H9 (cell line): ENCODE data around the gene PDHA2. TPM values are rescaled to one million over a fixed set of nuclear protein-coding genes. Genes with fewer than 3 reads are reported as not detected.

ENCODE experiments used
- DNase-seq: peaks from one replicate; pipeline ENCODE4 v3.0.0-alpha.2; 2017
- H2AFZ ChIP-seq: one replicate; pipeline ENCODE4 v1.6.1; 2013; ENCODE audit warnings: mild to moderate bottlenecking, low read length, control low read depth, moderate library complexity
- H2AK5ac ChIP-seq: 2 replicates; pipeline ENCODE4 v1.6.1; 2013; ENCODE audit warnings: low read length, control low read depth, mixed read lengths; ENCODE audit not compliant: insufficient read length
- H2BK120ac ChIP-seq: one replicate; pipeline ENCODE4 v1.6.1; 2013; ENCODE audit warnings: low read depth, mild to moderate bottlenecking, low read length, control low read depth, inconsistent platforms; ENCODE audit not compliant: poor library complexity, severe bottlenecking
- H2BK12ac ChIP-seq: 2 replicates; pipeline ENCODE4 v1.6.1; 2013; ENCODE audit warnings: low read length, control low read depth, mixed read lengths, low read depth; ENCODE audit not compliant: insufficient read length
- H2BK15ac ChIP-seq: 2 replicates; pipeline ENCODE4 v1.6.1; 2013; ENCODE audit warnings: low read depth, low read length, control low read depth
- H2BK20ac ChIP-seq: one replicate; pipeline ENCODE4 v1.6.1; 2013; ENCODE audit warnings: low read depth, mild to moderate bottlenecking, low read length, control low read depth, inconsistent platforms; ENCODE audit not compliant: poor library complexity, severe bottlenecking
- H2BK5ac ChIP-seq: 2 replicates; pipeline ENCODE4 v1.6.1; 2013; ENCODE audit warnings: low read length, control low read depth, mixed read lengths; ENCODE audit not compliant: insufficient read length
- H3K14ac ChIP-seq: 2 replicates; pipeline ENCODE4 v1.6.1; 2013; ENCODE audit warnings: low read length, control low read depth; ENCODE audit not compliant: insufficient read depth
- H3K18ac ChIP-seq: 2 replicates; pipeline ENCODE4 v1.6.1; 2013; ENCODE audit warnings: low read depth, mild to moderate bottlenecking, mixed read lengths, low read length, control low read depth; ENCODE audit not compliant: insufficient read length
- H3K23ac ChIP-seq: 2 replicates; pipeline ENCODE4 v1.6.1; 2013; ENCODE audit warnings: low read length, control low read depth, mixed read lengths, low read depth; ENCODE audit not compliant: insufficient read length
- H3K23me2 ChIP-seq: 2 replicates; pipeline ENCODE4 v1.6.1; 2013; ENCODE audit warnings: low read depth, mild to moderate bottlenecking, mixed read lengths, low read length, control low read depth; ENCODE audit not compliant: insufficient read length, poor library complexity, severe bottlenecking
- H3K27ac ChIP-seq: 2 replicates; pipeline ENCODE4 v1.5.1; 2013; ENCODE audit warnings: low read length, control low read depth, mixed read lengths, low read depth; ENCODE audit not compliant: insufficient read length
- H3K27me3 ChIP-seq: 2 replicates; pipeline ENCODE4 v1.6.1; 2013; ENCODE audit warnings: low read length, control low read depth, inconsistent platforms; ENCODE audit not compliant: insufficient read depth
- H3K4ac ChIP-seq: 2 replicates; pipeline ENCODE4 v1.6.1; 2013; ENCODE audit warnings: low read depth, mild to moderate bottlenecking, control low read depth, inconsistent platforms, low read length, moderate library complexity
- H3K4me1 ChIP-seq: 2 replicates; pipeline ENCODE4 v1.6.1; 2013; ENCODE audit warnings: low read length, control low read depth, inconsistent platforms; ENCODE audit not compliant: insufficient read depth
- H3K4me2 ChIP-seq: 2 replicates; pipeline ENCODE4 v1.6.1; 2013; ENCODE audit warnings: low read length, control low read depth, mixed read lengths; ENCODE audit not compliant: insufficient read length, insufficient read depth
- H3K56ac ChIP-seq: 2 replicates; pipeline ENCODE4 v1.6.1; 2013; ENCODE audit warnings: low read depth, mild to moderate bottlenecking, mixed read lengths, low read length, control low read depth; ENCODE audit not compliant: insufficient read length
- H3K79me1 ChIP-seq: 2 replicates; pipeline ENCODE4 v1.6.1; 2013; ENCODE audit warnings: low read depth, mild to moderate bottlenecking, moderate library complexity, low read length, control low read depth, inconsistent platforms; ENCODE audit not compliant: insufficient read depth, poor library complexity, severe bottlenecking
- H3K79me2 ChIP-seq: 2 replicates; pipeline ENCODE4 v1.6.1; 2013; ENCODE audit warnings: low read length, control low read depth, inconsistent platforms; ENCODE audit not compliant: insufficient read depth
- H3K9ac ChIP-seq: 2 replicates; pipeline ENCODE4 v1.6.1; 2013; ENCODE audit warnings: low read length, control low read depth, mixed read lengths; ENCODE audit not compliant: insufficient read length; ENCODE audit errors: extremely low read depth
- H3K9me3 ChIP-seq: one replicate; pipeline ENCODE4 v1.6.1; 2013; ENCODE audit warnings: low read depth, low read length, inconsistent platforms; ENCODE audit not compliant: control insufficient read depth
- H3T11ph ChIP-seq: one replicate; pipeline ENCODE4 v1.6.1; 2013; ENCODE audit warnings: mild to moderate bottlenecking, low read length, control low read depth, inconsistent platforms
- H4K20me1 ChIP-seq: one replicate; pipeline ENCODE4 v1.6.1; 2013; ENCODE audit not compliant: control insufficient read depth, insufficient read length, insufficient read depth
- H4K5ac ChIP-seq: 2 replicates; pipeline ENCODE4 v1.6.1; 2013; ENCODE audit warnings: low read depth, mild to moderate bottlenecking, mixed read lengths, low read length, control low read depth; ENCODE audit not compliant: insufficient read length
- H4K8ac ChIP-seq: replicated peaks from 2 replicates; pipeline ENCODE4 v1.6.1; 2013; ENCODE audit warnings: low read length, control low read depth, mixed read lengths, low read depth; ENCODE audit not compliant: insufficient read length
- H4K91ac ChIP-seq: 2 replicates; pipeline ENCODE4 v1.6.1; 2013; ENCODE audit warnings: low read depth, mild to moderate bottlenecking, moderate library complexity, mixed read lengths, low read length, control low read depth; ENCODE audit not compliant: insufficient read length
- H3K27ac Mint-ChIP-seq, 3 experiments: 2 replicates in 2 of 3; 3 replicates in 1 of 3; pipeline ENCODE4 v1.8.0; 2020 to 2021; ENCODE audit warnings: mixed read lengths in 3 of 3, mild to moderate bottlenecking in 1 of 3, moderate library complexity in 1 of 3
- H3K27me3 Mint-ChIP-seq: 2 replicates; pipeline ENCODE4 v1.8.0; 2021; ENCODE audit warnings: low read depth, mild to moderate bottlenecking, moderate library complexity, mixed read lengths
- H3K36me3 Mint-ChIP-seq, 3 experiments: 2 replicates in 2 of 3; 3 replicates in 1 of 3; pipeline ENCODE4 v1.8.0; 2020 to 2021; ENCODE audit warnings: low read depth in 3 of 3, mixed read lengths in 3 of 3; ENCODE audit not compliant: insufficient read depth in 1 of 3
- H3K4me1 Mint-ChIP-seq, 2 experiments: 2 replicates each; pipeline ENCODE4 v1.8.0; 2020; ENCODE audit warnings: mixed read lengths in 2 of 2
- H3K4me3 Mint-ChIP-seq, 2 experiments: 2 replicates in 1 of 2; 3 replicates in 1 of 2; pipeline ENCODE4 v1.8.0; 2020 to 2021; ENCODE audit warnings: mild to moderate bottlenecking in 2 of 2, mixed read lengths in 2 of 2, moderate library complexity in 1 of 2
- H3K9me3 Mint-ChIP-seq, 2 experiments: 2 replicates in 1 of 2; 3 replicates in 1 of 2; pipeline ENCODE4 v1.8.0; 2020; ENCODE audit warnings: mild to moderate bottlenecking in 2 of 2, mixed read lengths in 2 of 2, moderate library complexity in 1 of 2
- CTCF ChIP-seq: fragments of 200-600 bp; sonication (generic); conservative IDR thresholded peaks from 3 replicates; pipeline ENCODE4 v1.8.0; 2021; ENCODE audit warnings: antibody characterized with exemption, mild to moderate bottlenecking
- WGBS: extraction: QIAGEN DNeasy Blood & Tissue Kit; methylation state at CpG from one replicate; pipeline ENCODE4 v1.1.7; 2013; ENCODE audit warnings: missing lambda C conversion rate, low lambda C conversion rate, mixed read lengths; ENCODE audit not compliant: insufficient read length; ENCODE audit errors: extremely low coverage; 5-methylcytosine and 5-hydroxymethylcytosine counted together
- total RNA-seq: library from RNA; stranded (reverse); gene quantifications from 2 replicates; pipeline ENCODE4 v1.2.1, GENCODE V29; 2021

Gene PDHA2
- total RNA-seq, 1 experiment from 2014 or later, result not detected

- no CpG with 5 or more reads among the region's 3 CpGs for WGBS
- no peak overlapping the region for H3K9ac ChIP-seq
- no peak overlapping the region for H3K4me2 ChIP-seq
- H3K56ac ChIP-seq, result no peak overlapping the region
- TF ChIP-seq CTCF, result no peak
- no peak overlapping the region for H3K27ac ChIP-seq
- no peak overlapping the region for H3K23ac ChIP-seq
- H3K79me2 ChIP-seq, result no peaks in the 10 kb centered on the region
- H3T11ph ChIP-seq, result no peak overlapping the region
- no peak overlapping the region for H2BK20ac ChIP-seq
- no peak overlapping the region for H2BK120ac ChIP-seq
- no peak overlapping the region for H2BK15ac ChIP-seq
- Mint-ChIP-seq H3K36me3 (peaks cover 5 to 28% (median 14%) of the 10 kb centered on the region in 3 experiments), H3K27ac (no peak overlapping the region), H3K9me3 (peaks cover 25 to 26% of the 10 kb centered on the region in 2 experiments; a peak in 4 of 5 replicates), H3K27me3 (peaks cover 1% of the 10 kb centered on the region; the same call in 1 of the 2 replicates), H3K4me1 (peaks cover 9 to 17% of the 10 kb centered on the region in 2 experiments), H3K4me3 (no peak overlapping the region)
- no peak overlapping the region for H4K91ac ChIP-seq
- DNase-seq, result peak; percentile 38
- H3K23me2 ChIP-seq, result no peaks in the 10 kb centered on the region
- H4K5ac ChIP-seq, result no peak overlapping the region
- H3K79me1 ChIP-seq, result no peaks in the 10 kb centered on the region
- no peaks in the 10 kb centered on the region for H3K27me3 ChIP-seq
- no peak overlapping the region for H4K8ac ChIP-seq
- H3K4me1 ChIP-seq, result no peaks in the 10 kb centered on the region
- H4K20me1 ChIP-seq, result no peaks in the 10 kb centered on the region
- H2AFZ ChIP-seq, result no peak overlapping the region
- no peak overlapping the region for H2BK5ac ChIP-seq
- H3K4ac ChIP-seq, result no peak overlapping the region
- H2BK12ac ChIP-seq, result no peak overlapping the region
- no peaks in the 10 kb centered on the region for H3K9me3 ChIP-seq
- H3K14ac ChIP-seq, result no peak overlapping the region
- no peak overlapping the region for H3K18ac ChIP-seq
- no peak overlapping the region for H2AK5ac ChIP-seq
These were observed 41.2 kb upstream of the PDHA2 start for GRCh38 chr4:95798727-95799126.
